KMS-11 (cell line): Measurements from ENCODE around the gene SMG6.

ENCODE experiments used
- H2AFZ ChIP-seq: fragments of 200-600 bp; sonication (generic); 2 replicates; pipeline ENCODE4 v1.6.1; 2016; ENCODE audit warnings: antibody characterized with exemption, mixed run types, low read depth
- H3K27ac ChIP-seq: fragments of 200-600 bp; sonication (generic); 2 replicates; pipeline ENCODE4 v1.6.1; 2016; ENCODE audit warnings: mild to moderate bottlenecking, mixed run types
- H3K27me3 ChIP-seq: fragments of 200-600 bp; sonication (generic); 2 replicates; pipeline ENCODE4 v1.6.1; 2017; ENCODE audit warnings: mild to moderate bottlenecking, low read depth, mixed run types, moderate library complexity; ENCODE audit not compliant: insufficient read depth
- H3K36me3 ChIP-seq: fragments of 200-600 bp; sonication (generic); 2 replicates; pipeline ENCODE4 v1.6.1; 2017; ENCODE audit warnings: mild to moderate bottlenecking, mixed run types; ENCODE audit not compliant: insufficient read depth
- H3K4me1 ChIP-seq: fragments of 200-600 bp; sonication (generic); 2 replicates; pipeline ENCODE4 v1.6.1; 2016; ENCODE audit warnings: mild to moderate bottlenecking, low read depth, mixed run types; ENCODE audit not compliant: poor library complexity, severe bottlenecking
- H3K4me2 ChIP-seq: fragments of 200-600 bp; sonication (generic); 2 replicates; pipeline ENCODE4 v1.7.0; 2016; ENCODE audit warnings: mild to moderate bottlenecking, mixed run types
- H3K4me3 ChIP-seq: fragments of 200-600 bp; sonication (generic); IDR thresholded peaks from 2 replicates; pipeline ENCODE4 v1.6.1; 2017; ENCODE audit warnings: low read depth, low read length, mixed read lengths; ENCODE audit not compliant: insufficient read depth
- H3K79me2 ChIP-seq: fragments of 200-600 bp; sonication (generic); 2 replicates; pipeline ENCODE4 v1.6.1; 2016; ENCODE audit warnings: low read depth, mixed run types; ENCODE audit not compliant: insufficient read depth
- H3K9ac ChIP-seq: fragments of 200-600 bp; sonication (generic); 2 replicates; pipeline ENCODE4 v1.6.1; 2016; ENCODE audit warnings: mild to moderate bottlenecking, mixed run types
- H4K20me1 ChIP-seq: fragments of 200-600 bp; sonication (generic); 2 replicates; pipeline ENCODE4 v1.6.1; 2016; ENCODE audit warnings: mild to moderate bottlenecking, mixed run types; ENCODE audit not compliant: insufficient read depth
- CTCF ChIP-seq: fragments of 200-600 bp; sonication (generic); conservative IDR thresholded peaks from 2 replicates; pipeline ENCODE4 v1.6.1; 2017; ENCODE audit warnings: low read depth, mild to moderate bottlenecking, antibody characterized with exemption, low read length, moderate library complexity, mixed read lengths

SMG6 gene

GRCh38 chr17:2123375-2124251, 180.0 kb downstream of the SMG6 start:
- H4K20me1 ChIP-seq = no peaks in the 10 kb centered on the region
- no peaks in the 10 kb centered on the region for H3K79me2 ChIP-seq
- TF ChIP-seq CTCF = no peak
- no peak overlapping the region for H3K4me3 ChIP-seq
- no peak overlapping the region for H3K27ac ChIP-seq
- H3K27me3 ChIP-seq = no peaks in the 10 kb centered on the region
- H3K36me3 ChIP-seq = no peaks in the 10 kb centered on the region
- peaks cover 8% of the 10 kb centered on the region for H3K4me1 ChIP-seq
- H3K4me2 ChIP-seq = no peak overlapping the region
- no peak overlapping the region for H3K9ac ChIP-seq
- H2AFZ ChIP-seq = no peak overlapping the region

- Histone ChIP-seq H3K27ac (no peak overlapping the region), H3K27me3 (no peaks in the 10 kb centered on the region), H3K79me2 (no peaks in the 10 kb centered on the region), H3K36me3 (no peaks in the 10 kb centered on the region), H2AFZ (no peak overlapping the region), H3K4me1 (peaks cover 8% of the 10 kb centered on the region), H3K4me3 (no peak overlapping the region), H3K4me2 (no peak overlapping the region), H3K9ac (no peak overlapping the region), H4K20me1 (no peaks in the 10 kb centered on the region)
- TF ChIP-seq CTCF = no peak
Measured at GRCh38 chr17:2122641-2123302, 180.8 kb downstream of the SMG6 start.

GRCh38 chr17:2120586-2121335, 182.8 kb downstream of the SMG6 start:
- H4K20me1 ChIP-seq = no peaks in the 10 kb centered on the region
- no peak for TF ChIP-seq CTCF
- H2AFZ ChIP-seq = no peak overlapping the region
- H3K4me3 ChIP-seq = no peak overlapping the region
- H3K4me1 ChIP-seq = peaks cover 8% of the 10 kb centered on the region
- no peaks in the 10 kb centered on the region for H3K36me3 ChIP-seq
- H3K4me2 ChIP-seq = no peak overlapping the region
- no peak overlapping the region for H3K9ac ChIP-seq
- no peaks in the 10 kb centered on the region for H3K27me3 ChIP-seq
- H3K79me2 ChIP-seq = no peaks in the 10 kb centered on the region
- H3K27ac ChIP-seq = no peak overlapping the region

- H3K4me1 ChIP-seq = peaks cover 9% of the 10 kb centered on the region
- H3K79me2 ChIP-seq = no peaks in the 10 kb centered on the region
- H3K27me3 ChIP-seq = no peaks in the 10 kb centered on the region
- H2AFZ ChIP-seq = no peak overlapping the region
- no peak overlapping the region for H3K4me2 ChIP-seq
- H3K27ac ChIP-seq = no peak overlapping the region
- no peak overlapping the region for H3K4me3 ChIP-seq
- no peaks in the 10 kb centered on the region for H3K36me3 ChIP-seq
- H4K20me1 ChIP-seq = no peaks in the 10 kb centered on the region
- TF ChIP-seq CTCF = no peak
- H3K9ac ChIP-seq = no peak overlapping the region
Measured at GRCh38 chr17:2113279-2113622, 190.3 kb downstream of the SMG6 start.
